Body of pancreas (tissue), 4 donors: ENCODE measurements around the gene ARHGAP26. TPM values are rescaled to one million over a fixed set of nuclear protein-coding genes. Genes with fewer than 3 reads are reported as not detected.

Source experiments
- ATAC-seq: fragments of 150-250 bp; one replicate; pipeline ENCODE4 v1.9.1; 2016
- DNase-seq, 4 donors: peaks; one replicate each; pipeline ENCODE4 v3.0.0-alpha.2; 2019
- H3K27ac ChIP-seq, 4 donors: fragments of 200-600 bp; sonication (generic); 1 replicate in 3 of 4; 2 replicates in 1 of 4; pipeline versions ENCODE4 v1.5.1 to v1.6.1; 2016 to 2019; ENCODE audit warnings: mild to moderate bottlenecking in 1 of 4, mixed read lengths in 1 of 4, moderate library complexity in 1 of 4
- H3K27me3 ChIP-seq, 2 donors: fragments of 200-600 bp; sonication (generic); one replicate each; pipeline ENCODE4 v1.6.0; 2016; ENCODE audit warnings: mild to moderate bottlenecking in 1 of 2
- H3K36me3 ChIP-seq, 2 donors: fragments of 200-600 bp; sonication (generic); replicated peaks in 1 of 2; 2 replicates each; pipeline ENCODE4 v1.5.1; 2016; ENCODE audit warnings: low read depth in 2 of 2; ENCODE audit not compliant: insufficient read depth in 1 of 2
- H3K4me1 ChIP-seq: fragments of 200-600 bp; sonication (generic); one replicate; pipeline ENCODE4 v1.6.0; 2016
- H3K4me3 ChIP-seq, 2 donors: fragments of 200-600 bp; sonication (generic); 1 replicate in 1 of 2; 2 replicates in 1 of 2; pipeline ENCODE4 v1.5.1; 2016 to 2019
- H3K9me3 ChIP-seq, 3 donors: fragments of 200-600 bp; sonication (generic); 1 replicate in 2 of 3; 2 replicates in 1 of 3; pipeline ENCODE4 v1.5.1; 2016
- POLR2A ChIP-seq, 3 donors: fragments of 450-650 bp; IDR thresholded peaks; one replicate each; pipeline ENCODE4 v1.6.1; 2016; ENCODE audit warnings: antibody characterized with exemption in 3 of 3, mild to moderate bottlenecking in 2 of 3
- WGBS, 2 donors: methylation state at CpG; one replicate each; pipeline ENCODE4 v1.1.5; 2017; 5-methylcytosine and 5-hydroxymethylcytosine counted together
- intact Hi-C: fragments of 100-400 bp; cut with DNase I; formaldehyde crosslinking; loops from one replicate; pipeline ENCODE4 v1.15.1; 2023
- total RNA-seq, 2 donors: library from RNA; depleted of rRNA; stranded (reverse); fragments of >200 nt; gene quantifications; one replicate each; pipeline ENCODE4 v1.1.0, GENCODE V29; 2016
- TF ChIP-seq, protein P1 (sequence below), 7 experiments: fragments of 450-650 bp in 4 of 7; fragments of 200-600 bp in 3 of 7; sonication (generic) in 3 of 7; IDR thresholded peaks; one replicate each; pipeline ENCODE4 v1.5.1; 2016 to 2019; ENCODE audit warnings: antibody characterized with exemption in 7 of 7

The ARHGAP26 gene
- total RNA-seq, 2 donors from 2014 or later: 12.5 to 14.2 TPM

DNA sequence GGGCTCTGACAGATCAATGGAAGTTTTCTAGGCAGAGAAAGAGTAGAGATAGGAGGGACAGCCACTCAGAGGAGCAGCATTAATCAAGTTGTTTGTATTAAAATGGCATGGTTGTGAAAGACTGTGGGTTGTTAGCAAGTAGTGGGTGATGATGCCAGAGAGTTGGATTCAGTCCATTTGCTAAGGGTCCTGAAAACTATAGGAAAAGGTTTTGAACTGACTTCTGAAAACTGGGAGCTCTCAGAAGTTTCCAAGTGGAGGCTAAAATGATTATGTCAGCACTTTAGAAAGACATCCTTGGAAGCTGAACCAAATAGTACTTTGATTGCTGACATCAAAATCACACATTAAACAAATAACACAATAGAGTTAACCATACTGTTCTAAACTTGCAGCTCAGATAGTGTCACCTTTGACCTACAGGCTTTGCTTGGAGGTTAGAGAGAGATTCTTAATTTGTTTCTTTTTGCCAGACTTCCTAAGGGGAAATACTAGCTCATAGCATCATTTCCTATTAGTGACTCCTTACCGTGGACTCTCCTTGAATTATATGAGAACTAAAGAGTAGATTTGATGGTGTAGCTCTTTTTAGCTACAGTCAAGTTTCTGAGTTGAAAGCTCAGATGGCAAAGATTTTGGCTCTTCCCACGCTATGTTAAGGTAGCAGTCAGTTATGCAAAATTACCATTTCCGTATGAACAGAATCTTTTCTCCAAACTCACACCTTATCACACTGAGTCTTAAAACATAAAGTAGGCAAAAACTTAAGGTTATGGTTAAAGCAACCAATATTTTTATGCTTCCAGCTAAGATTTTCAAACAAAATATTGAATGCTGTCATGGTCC is 356.2 kb downstream of the ARHGAP26 start:
- WGBS, 2 donors: 87 to 90% methylated on average over 3 of the region's 3 CpGs
- TF ChIP-seq, protein P1, sequence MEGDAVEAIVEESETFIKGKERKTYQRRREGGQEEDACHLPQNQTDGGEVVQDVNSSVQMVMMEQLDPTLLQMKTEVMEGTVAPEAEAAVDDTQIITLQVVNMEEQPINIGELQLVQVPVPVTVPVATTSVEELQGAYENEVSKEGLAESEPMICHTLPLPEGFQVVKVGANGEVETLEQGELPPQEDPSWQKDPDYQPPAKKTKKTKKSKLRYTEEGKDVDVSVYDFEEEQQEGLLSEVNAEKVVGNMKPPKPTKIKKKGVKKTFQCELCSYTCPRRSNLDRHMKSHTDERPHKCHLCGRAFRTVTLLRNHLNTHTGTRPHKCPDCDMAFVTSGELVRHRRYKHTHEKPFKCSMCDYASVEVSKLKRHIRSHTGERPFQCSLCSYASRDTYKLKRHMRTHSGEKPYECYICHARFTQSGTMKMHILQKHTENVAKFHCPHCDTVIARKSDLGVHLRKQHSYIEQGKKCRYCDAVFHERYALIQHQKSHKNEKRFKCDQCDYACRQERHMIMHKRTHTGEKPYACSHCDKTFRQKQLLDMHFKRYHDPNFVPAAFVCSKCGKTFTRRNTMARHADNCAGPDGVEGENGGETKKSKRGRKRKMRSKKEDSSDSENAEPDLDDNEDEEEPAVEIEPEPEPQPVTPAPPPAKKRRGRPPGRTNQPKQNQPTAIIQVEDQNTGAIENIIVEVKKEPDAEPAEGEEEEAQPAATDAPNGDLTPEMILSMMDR (IDR thresholded peaks at IDR 0.05): no peak
- TF ChIP-seq POLR2A (IDR thresholded peaks at IDR 0.05): no peak
- Histone ChIP-seq H3K4me1 (no peaks in the 10 kb centered on the region), H3K27me3 (no peaks in the 10 kb centered on the region), H3K9me3 (no peaks in the 10 kb centered on the region), H3K36me3 (no peaks in the 10 kb centered on the region), H3K4me3 (no peak overlapping the region), H3K27ac (no peak overlapping the region)
- intact Hi-C loops: no loop called here
- no peak for ATAC-seq
- no peak for DNase-seq

DNA sequence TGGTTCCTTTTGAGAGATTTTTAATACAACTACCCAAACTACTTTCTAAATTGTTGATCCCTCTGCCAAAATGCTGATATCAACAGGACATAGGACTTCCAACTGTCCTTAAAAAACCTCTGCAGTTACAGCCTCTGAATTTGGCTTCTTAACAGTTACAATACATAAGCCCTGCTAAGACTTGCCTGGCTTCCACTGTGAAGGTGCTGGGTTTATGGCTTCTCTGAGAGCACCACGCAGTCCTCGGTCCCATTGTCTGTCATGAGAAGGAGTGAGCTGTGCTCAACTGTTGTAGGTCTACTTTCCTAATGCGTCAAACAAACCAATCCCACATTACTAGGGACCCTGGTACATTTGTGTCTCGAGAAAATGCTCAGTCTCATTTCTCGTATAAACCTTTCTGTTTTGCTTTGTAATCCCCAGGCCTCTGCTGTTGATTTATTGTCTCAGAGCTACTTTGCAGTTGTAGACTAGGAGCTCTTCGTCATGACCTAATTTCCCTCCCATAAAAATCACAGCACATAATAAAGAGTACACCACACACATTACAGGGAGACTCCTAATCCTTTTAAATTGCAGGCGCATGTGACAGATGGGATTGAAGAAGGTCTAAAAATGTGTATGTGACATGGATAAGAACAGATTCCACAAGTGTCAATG is 358.4 kb downstream of the ARHGAP26 start:
- intact Hi-C loops: no loop called here
- Histone ChIP-seq H3K4me1 (no peaks in the 10 kb centered on the region), H3K36me3 (no peaks in the 10 kb centered on the region), H3K27me3 (no peaks in the 10 kb centered on the region), H3K9me3 (no peaks in the 10 kb centered on the region), H3K27ac (no peak overlapping the region), H3K4me3 (no peak overlapping the region)
- TF ChIP-seq, protein P1 (IDR thresholded peaks at IDR 0.05): no peak
- TF ChIP-seq POLR2A (IDR thresholded peaks at IDR 0.05): no peak
- DNase-seq: no peak
- ATAC-seq: no peak
- WGBS, 2 donors: 93 to 97% methylated on average over 7 of the region's 7 CpGs

DNA sequence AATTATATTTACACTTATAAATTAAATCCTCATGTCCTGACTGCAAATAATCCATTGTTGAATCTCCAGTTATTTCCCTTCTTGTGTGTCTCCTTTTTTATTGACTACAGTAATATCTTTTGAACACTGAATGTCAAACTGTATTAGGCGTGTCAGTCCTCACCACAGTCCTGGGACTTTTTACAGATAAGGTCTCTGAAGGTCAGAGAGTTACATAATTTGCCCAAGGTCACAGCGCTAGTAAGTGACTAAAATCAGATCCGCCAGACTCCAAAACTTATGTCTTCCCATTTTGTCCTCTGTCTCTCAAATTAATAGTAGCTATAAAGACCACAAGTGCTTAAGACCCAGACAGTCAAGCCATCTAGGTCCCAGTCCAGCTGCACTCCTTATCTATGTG is 359.0 kb downstream of the ARHGAP26 start:
- no peak overlapping the region for H3K27ac ChIP-seq
- ATAC-seq: no peak

DNA sequence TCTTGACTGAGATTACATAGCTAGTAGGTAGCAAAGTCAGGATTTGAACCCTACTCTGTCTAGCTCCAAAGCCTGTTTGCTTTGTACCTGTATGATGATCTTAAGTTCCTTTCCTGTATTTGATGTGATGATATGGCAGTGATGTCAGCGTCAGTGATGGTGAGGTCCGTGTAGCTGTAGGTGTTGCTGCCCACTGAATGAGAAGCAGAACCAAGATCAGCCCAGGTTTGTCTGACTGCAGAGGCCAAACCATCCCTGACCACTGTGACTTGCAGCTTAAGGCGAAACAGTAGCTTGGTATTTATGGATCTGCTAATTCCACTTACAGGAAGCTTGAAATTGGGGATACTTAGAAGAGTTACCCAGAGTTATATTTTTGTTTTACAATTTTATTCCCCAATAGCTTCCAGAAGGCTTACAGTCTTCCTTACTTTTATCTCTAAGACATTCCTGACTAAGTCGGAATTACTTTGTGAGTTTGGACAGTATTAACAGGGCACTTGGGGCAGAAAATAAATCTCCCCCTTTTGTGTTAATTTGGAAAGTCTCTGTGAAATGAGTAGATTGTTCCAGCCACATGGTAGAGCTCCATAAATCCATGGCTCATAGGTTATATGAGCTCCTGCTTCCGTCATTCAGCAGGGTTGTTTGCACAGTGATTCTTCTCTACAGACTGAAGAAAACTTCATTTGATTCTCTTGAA is 359.9 kb downstream of the ARHGAP26 start:
- Histone ChIP-seq H3K9me3 (no peaks in the 10 kb centered on the region), H3K4me1 (no peaks in the 10 kb centered on the region), H3K4me3 (no peak overlapping the region), H3K36me3 (no peaks in the 10 kb centered on the region), H3K27ac (no peak overlapping the region), H3K27me3 (no peaks in the 10 kb centered on the region)
- DNase-seq (no peak), ATAC-seq (no peak)
- WGBS, 2 donors: 91 to 93% methylated on average over 5 of the region's 5 CpGs
- intact Hi-C loops: no loop called here
- TF ChIP-seq POLR2A (IDR thresholded peaks at IDR 0.05): no peak
- TF ChIP-seq, protein P1 (IDR thresholded peaks at IDR 0.05): no peak

More for the DNA sequence above, 359.0 kb downstream of the ARHGAP26 start:
- TF ChIP-seq, protein P1 (IDR thresholded peaks at IDR 0.05): no peak
- TF ChIP-seq POLR2A (IDR thresholded peaks at IDR 0.05): no peak
- Histone ChIP-seq H3K4me1 (no peaks in the 10 kb centered on the region), H3K36me3 (no peaks in the 10 kb centered on the region), H3K4me3 (no peak overlapping the region), H3K27me3 (no peaks in the 10 kb centered on the region), H3K9me3 (no peaks in the 10 kb centered on the region)
- WGBS, 2 donors: 58 to 68% methylated on average over 3 of the region's 3 CpGs
- intact Hi-C loops: no loop called here
- DNase-seq: no peak
